Measurements from ENCODE around the gene GPR4.

Gene GPR4

GRCh38 chr19:45587873-45588272, 14.1 kb downstream of the GPR4 start:
- DNase-seq = no peak

GRCh38 chr19:45585158-45585577, 16.8 kb downstream of the GPR4 start:
- DNase-seq = no peak

- peak; percentile 98 for DNase-seq
Measured at GRCh38 chr19:45584332-45585157, 17.5 kb downstream of the GPR4 start, which contains the start of gene OPA3. Gene OPA3 (minus strand): TSS chr19:45584802. CDS start chr19:45584764, 38 bp downstream.

- no peak for DNase-seq
Measured at GRCh38 chr19:45581576-45581975, 20.4 kb downstream of the GPR4 start.

- DNase-seq = no peak
Measured at GRCh38 chr19:45578861-45579260, 23.2 kb downstream of the GPR4 start.

GRCh38 chr19:45577111-45577905, 24.7 kb downstream of the GPR4 start:
- no peak for DNase-seq

- no peak for DNase-seq
Measured at GRCh38 chr19:45576682-45577081, 25.3 kb downstream of the GPR4 start.

- no peak for DNase-seq
Measured at GRCh38 chr19:45575216-45575615, 26.8 kb downstream of the GPR4 start.

GRCh38 chr19:45574526-45574925, 27.5 kb downstream of the GPR4 start:
- no peak for DNase-seq

GRCh38 chr19:45571457-45572220, 30.4 kb downstream of the GPR4 start:
- no peak for DNase-seq

GRCh38 chr19:45569619-45570421, 32.2 kb downstream of the GPR4 start:
- no peak for DNase-seq

GRCh38 chr19:45568732-45569131, 33.3 kb downstream of the GPR4 start:
- no peak for DNase-seq

GRCh38 chr19:45567609-45568008, 34.4 kb downstream of the GPR4 start:
- DNase-seq = no peak

GRCh38 chr19:45564131-45564780, 37.8 kb downstream of the GPR4 start:
- DNase-seq = no peak

GRCh38 chr19:45560686-45561085, 41.3 kb downstream of the GPR4 start:
- no peak for DNase-seq

- no peak for DNase-seq
Measured at GRCh38 chr19:45560038-45560437, 42.0 kb downstream of the GPR4 start.

- DNase-seq = no peak
Measured at GRCh38 chr19:45558399-45558878, 43.6 kb downstream of the GPR4 start.

- DNase-seq = no peak
Measured at GRCh38 chr19:45556835-45557234, 45.2 kb downstream of the GPR4 start.

GRCh38 chr19:45554481-45554880, 47.5 kb downstream of the GPR4 start:
- DNase-seq = no peak

- DNase-seq = no peak
Measured at GRCh38 chr19:45553464-45553863, 48.5 kb downstream of the GPR4 start.

- no peak for DNase-seq
Measured at GRCh38 chr19:45547965-45548609, 53.9 kb downstream of the GPR4 start.
